Activated T-helper 1 cell treated with anti-CD3 and anti-CD28 coated beads, Interleukin-2, amount 50 U/mL, for 16 hours (primary cell): ENCODE data around the gene MYO15B.

Experiments used
- DNase-seq, 2 donors: peaks; one replicate each; pipeline ENCODE4 v3.0.0-alpha.2; 2020; ENCODE audit warnings: low read depth in 1 of 2, low spot score in 1 of 2

Gene MYO15B

GRCh38 chr17:75558666-75559530, 28.7 kb upstream of the MYO15B start:
- DNase-seq, result no peak

DNA sequence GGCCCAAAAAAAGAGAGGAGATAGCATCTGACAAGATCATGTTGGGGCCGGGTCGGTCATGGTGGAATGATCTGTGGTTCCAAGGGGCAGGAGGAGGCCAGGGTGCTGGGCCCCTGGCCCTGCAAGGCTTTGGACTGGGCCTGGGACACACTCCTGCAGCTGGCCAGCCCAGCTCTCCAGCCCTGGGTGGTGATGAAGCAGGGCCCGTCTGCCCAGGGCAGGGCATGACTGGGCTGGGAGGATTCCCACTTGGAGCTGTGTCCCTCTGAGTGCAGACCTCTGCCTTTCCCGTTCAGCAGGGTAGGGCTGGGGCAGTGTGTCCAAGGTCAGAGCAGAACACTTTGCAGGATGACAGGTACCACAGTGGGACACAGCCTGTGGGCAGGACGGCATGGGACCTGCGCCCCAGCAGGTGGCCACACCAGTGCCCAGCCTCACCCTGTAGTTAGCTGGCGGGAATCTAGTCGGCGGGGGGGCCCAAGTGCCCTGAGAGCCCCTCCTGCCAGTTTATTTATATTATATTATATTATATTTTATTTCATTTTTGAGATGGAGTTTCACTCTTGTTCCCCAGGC, 27.6 kb upstream of the MYO15B start:
- no peak for DNase-seq

- no peak for DNase-seq
Observed at GRCh38 chr17:75561927-75562603, 25.5 kb upstream of the MYO15B start.

DNA sequence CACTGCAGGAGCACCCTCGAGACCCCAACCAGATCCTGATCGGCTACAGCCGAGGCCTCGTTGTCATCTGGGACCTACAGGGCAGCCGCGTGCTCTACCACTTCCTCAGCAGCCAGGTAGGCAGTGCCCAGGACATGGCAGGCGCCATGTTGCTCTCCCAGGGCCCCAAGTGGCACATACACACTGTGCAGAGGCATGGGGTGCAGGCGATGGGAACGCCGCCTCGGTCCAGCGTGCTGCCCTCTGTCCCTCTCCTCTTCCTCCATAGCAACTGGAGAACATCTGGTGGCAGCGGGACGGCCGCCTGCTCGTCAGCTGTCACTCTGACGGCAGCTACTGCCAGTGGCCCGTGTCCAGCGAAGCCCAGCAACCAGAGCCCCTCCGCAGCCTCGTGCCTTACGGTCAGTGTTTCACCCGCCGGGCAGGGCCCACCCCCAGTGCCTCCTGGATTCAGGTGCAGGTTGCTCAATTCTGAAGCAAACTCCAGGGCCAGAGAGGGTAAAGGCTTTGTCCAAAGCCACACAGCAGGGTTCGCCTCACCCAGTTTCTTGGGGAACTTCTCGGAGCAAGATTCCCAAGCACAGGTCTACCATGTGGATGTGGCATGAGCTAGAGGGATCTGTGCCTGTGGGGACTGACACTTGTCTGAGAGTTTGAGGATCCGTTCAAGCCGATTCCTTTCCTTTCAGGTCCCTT, 24.4 kb upstream of the MYO15B start:
- no peak for DNase-seq

GRCh38 chr17:75564195-75564594, 23.4 kb upstream of the MYO15B start:
- DNase-seq, result no peak

GRCh38 chr17:75565066-75565465, 22.5 kb upstream of the MYO15B start:
- no peak for DNase-seq

- no peak for DNase-seq
Observed at GRCh38 chr17:75565618-75566017, 22.0 kb upstream of the MYO15B start.

GRCh38 chr17:75566416-75566815, 21.2 kb upstream of the MYO15B start:
- DNase-seq, result no peak

- DNase-seq, result no peak
Observed at GRCh38 chr17:75566834-75567233, 20.8 kb upstream of the MYO15B start.

DNA sequence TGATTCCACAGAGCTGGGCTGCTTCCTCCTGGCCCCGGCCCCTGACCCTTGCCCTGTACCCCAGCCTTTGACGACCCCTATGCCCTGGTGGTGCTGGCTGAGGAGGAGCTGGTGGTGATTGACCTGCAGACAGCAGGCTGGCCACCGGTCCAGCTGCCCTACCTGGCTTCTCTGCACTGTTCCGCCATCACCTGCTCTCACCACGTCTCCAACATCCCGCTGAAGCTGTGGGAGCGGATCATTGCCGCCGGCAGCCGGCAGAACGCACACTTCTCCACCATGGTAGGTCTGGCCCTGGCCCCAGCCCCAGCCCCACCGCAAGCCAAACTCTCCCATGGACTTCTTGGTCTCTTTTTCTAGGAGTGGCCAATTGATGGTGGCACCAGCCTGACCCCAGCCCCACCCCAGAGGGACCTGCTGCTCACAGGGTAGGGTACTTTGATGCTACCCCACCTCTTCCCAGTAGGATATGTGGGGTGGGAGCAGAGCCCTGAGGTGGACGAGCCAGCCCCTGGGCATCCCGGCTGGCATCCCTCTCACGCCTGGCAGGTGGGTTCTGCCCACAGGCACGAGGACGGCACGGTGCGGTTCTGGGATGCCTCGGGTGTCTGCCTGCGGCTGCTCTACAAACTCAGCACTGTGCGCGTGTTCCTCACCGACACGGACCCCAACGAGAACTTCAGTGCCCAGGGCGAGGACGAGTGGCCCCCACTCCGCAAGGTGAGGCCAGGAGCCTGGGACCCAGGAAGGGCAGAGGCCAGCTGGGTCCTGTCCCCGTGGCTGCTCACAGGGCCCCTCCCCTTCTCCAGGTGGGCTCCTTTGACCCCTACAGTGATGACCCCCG, 19.0 kb upstream of the MYO15B start:
- DNase-seq, result no peak

GRCh38 chr17:75570034-75570676, 17.4 kb upstream of the MYO15B start:
- no peak for DNase-seq

- no peak for DNase-seq
Observed at GRCh38 chr17:75570772-75571171, 16.8 kb upstream of the MYO15B start.

- no peak for DNase-seq
Observed at GRCh38 chr17:75571197-75571884, 16.3 kb upstream of the MYO15B start.

DNA sequence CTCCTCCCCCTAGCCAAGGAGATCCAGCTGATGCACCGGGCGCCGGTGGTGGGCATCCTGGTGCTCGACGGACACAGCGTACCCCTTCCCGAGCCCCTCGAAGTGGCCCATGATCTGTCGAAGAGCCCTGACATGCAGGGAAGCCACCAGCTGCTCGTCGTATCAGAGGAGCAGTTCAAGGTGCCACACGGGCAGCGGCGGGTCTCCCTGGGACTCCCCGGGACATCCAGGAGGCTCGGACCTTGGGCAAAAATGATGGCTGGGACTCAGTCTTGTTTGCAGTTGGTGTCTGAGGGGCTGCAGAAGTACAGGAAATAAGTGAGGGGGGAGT, 15.8 kb upstream of the MYO15B start:
- no peak for DNase-seq

DNA sequence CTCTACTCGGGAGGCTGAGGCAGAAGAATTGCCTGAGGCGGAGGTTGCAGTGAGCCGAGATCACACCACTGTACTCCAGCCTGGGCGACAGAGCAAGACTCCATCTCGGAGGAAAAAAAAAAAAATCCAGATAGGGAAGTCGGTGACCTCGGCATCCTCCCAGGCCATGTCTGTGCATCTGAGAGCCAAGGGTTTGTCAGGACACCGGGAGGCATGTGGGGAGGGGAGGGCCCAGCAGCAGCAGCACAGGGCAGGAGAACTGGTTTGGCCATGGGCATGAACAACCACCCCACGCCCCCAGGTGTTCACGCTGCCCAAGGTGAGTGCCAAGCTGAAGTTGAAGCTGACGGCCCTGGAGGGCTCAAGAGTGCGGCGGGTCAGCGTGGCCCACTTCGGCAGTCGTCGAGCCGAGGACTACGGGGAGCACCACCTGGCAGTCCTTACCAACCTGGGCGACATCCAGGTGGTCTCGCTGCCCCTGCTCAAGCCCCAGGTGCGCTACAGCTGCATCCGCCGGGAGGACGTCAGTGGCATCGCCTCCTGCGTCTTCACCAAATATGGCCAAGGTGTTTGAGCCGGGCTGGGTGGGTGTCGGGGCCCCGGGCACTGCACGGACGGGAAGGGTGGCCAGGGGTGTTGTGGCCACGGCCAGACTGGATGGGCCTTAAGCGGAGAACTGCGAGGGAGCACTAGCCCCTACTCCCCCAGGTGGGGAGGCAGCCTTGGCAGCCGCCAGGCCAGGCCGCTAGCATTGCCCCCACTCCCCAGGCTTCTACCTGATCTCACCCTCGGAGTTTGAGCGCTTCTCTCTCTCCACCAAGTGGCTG, 14.7 kb upstream of the MYO15B start:
- no peak for DNase-seq

GRCh38 chr17:75573540-75573957, 14.1 kb upstream of the MYO15B start:
- DNase-seq, result no peak

DNA sequence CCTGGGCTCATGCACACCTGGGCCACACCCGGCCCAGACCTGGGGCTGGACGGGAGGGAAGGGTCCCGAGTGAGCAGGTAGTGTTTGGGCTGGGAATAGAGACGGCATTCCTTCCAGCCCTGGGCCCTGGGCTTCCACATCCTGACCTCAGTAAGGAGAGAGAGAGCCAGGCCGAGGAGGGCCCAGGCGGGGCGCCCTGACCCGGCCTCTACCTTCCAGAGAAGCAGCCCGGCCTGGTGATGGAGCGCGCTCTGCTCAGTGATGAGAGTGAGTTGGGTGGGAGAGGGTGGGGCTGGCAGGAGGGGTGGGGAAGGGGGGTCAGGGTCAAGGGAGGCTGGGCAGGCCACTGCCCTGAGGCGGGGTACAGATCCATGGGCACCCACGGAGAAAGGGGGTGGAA, 13.6 kb upstream of the MYO15B start:
- no peak for DNase-seq

DNA sequence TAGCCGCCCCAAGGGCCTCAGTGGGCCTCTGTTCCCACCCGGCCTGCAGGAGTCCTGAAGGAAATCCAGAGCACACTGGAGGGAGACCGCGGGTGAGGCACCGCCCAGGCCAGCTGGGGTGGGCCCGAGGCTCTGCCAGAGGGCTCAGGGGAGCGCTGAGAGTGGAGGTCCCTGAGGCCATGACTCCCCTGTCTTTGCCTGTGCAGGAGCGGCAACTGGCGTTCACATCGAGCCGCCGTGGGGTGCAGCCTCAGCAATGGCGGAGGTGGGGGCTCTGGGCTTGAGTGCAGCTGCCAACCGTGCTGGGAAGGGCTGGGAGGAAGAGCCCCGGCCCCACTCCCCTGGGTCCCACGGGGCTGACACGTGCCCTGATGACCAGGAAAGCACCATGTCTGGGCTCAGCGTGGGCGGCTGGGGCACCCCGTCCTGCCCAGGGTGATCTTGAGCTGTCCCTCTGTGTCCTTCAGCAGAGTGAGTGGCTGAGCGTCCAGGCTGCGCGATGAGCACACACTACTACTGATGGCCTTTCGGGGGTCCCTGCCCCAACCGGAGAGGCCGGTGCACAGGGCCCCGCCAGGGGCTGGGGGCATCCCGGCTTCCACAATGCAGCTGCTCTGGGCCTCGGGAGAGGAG, 13.1 kb upstream of the MYO15B start:
- no peak for DNase-seq
